ELR (cell line): ENCODE data around the gene JARID2.
"Not testable (repeated sequence)": the region's sequence is repeated elsewhere in the genome, so short reads cannot be mapped to it uniquely, and the experiment has no call there.

ENCODE experiments used
- DNase-seq: peaks from one replicate; pipeline ENCODE4 v3.0.0-alpha.2; 2015; ENCODE audit warnings: low read depth

JARID2 gene

DNA sequence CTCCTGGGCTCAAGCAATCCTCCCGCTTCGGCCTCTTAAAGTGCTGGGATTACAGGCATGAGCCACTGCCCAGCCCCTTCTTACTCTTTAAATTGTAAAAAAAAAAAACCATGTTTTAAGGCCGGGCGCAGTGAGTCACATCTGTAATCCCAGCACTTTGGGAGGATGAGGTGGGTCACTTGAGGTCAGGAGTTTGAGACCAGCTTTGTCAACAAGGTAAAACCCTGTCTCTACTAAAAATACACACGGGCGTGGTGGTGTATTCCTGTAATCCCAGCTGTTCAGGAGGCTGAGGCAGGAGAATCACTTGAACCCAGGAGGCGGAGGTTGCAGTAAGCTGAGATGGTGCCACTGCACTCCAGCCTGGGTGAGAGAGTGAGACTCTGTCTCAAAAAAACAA, 43.6 kb downstream of the JARID2 start:
- peak; percentile 52 for DNase-seq

GRCh38 chr6:15290067-15290680, 44.3 kb downstream of the JARID2 start:
- DNase-seq: no peak

DNA sequence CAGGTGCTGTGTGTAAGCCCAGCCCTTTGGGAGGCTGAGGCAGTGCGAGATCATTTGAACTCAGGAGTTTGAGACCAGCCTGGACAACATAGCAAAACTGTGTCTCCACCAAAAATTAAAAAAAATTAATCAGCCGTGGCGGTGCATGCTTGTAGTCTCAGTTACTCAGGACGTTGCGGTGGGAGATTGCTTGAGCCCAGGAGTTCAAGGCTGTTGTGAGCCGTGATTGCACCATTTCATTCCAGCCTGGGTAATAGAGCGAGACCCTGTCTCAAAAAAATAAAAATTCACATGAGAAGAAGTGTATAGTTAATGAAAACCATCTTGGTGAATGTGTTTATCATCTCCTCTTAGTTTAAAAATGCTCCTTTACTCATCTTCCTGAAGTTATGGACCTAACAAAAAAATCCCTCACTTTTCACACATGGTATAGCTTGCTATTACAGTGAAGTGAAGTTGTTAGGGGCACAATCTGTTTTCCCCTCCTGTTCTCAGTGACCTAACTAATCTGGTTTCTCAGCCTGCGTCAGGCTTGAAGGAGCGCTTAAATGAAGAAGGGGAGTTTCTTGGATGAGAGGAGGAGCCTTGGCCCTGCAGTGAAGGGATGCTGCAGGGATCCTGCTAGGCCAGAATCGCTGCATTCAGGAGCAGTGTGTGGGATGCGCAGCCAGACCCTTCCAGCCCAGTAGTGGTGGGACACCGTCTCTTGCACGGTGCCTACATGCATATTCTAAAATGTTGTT, 45.3 kb downstream of the JARID2 start:
- no peak for DNase-seq

DNA sequence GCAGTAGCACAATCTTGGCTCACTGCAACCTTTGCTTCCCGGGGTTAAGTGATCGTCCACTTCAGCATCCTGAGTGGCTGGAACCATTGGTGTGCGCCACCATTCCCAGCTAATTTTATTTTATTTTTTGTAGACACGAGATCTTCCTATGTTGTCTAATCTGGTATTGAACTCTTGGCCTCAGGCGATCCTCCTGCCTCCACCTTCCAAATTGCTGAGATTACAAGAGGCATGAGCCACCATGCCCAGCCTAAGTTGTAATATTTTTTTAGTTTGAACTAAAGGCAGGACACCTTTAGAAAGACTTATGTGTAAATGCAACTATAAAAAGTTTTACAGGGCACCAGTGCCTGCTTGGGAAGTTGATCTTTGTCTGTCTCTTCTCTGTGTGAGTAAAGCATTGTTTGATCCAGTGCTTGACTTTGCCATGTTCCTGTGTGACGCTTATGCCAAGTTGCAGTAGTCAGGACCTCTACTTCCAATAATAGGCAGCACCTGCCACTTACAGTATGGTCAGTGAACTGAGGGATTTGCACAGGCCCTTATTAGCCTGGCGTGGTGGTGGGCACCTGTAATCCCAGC, 46.9 kb downstream of the JARID2 start:
- no peak for DNase-seq

- DNase-seq: no peak
These were observed 47.8 kb downstream of the JARID2 start for GRCh38 chr6:15293674-15294073.

DNA sequence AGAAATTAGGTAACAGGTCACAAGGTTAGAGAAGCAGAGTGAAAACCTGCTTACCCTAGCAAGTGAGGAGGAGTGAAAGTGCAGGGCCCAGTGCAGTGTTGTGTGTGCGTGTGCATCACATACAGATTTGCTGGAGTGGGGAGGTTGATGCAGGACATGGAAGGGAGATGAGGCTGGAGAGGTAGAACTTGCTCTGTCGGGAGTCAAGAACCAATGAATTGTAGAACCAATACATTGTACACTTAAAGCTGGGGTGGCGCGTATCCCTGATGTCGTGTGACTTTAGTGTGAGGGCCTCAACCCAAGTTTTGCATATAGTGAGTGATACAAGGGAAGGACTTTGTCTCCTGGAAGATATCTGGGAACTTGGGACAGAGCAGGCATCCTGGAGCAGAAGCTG, 48.6 kb downstream of the JARID2 start:
- DNase-seq: no peak

GRCh38 chr6:15296249-15296648, 50.4 kb downstream of the JARID2 start:
- no peak for DNase-seq

DNA sequence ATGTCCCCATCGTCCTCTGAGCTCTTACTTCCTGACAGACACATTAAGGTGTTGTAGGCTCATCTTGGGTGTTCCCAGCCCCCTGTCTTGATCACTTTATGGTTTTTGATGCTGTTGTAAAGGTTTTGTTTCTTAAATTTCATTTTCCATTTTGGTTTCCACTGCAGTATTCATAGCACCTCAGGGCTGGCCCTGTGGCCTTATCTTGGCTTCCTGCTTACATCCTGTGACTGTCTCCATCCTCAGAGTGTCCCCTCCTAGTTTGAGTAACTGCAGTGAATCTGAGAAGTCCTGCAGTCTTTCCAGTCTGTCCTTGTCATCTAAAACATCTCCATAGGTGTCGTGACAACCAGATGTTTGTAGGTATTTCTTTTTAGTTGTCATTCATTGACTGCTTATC, 50.9 kb downstream of the JARID2 start:
- DNase-seq: no peak

- DNase-seq: not testable (repeated sequence)
These were observed 51.3 kb downstream of the JARID2 start for GRCh38 chr6:15297167-15297566.

DNA sequence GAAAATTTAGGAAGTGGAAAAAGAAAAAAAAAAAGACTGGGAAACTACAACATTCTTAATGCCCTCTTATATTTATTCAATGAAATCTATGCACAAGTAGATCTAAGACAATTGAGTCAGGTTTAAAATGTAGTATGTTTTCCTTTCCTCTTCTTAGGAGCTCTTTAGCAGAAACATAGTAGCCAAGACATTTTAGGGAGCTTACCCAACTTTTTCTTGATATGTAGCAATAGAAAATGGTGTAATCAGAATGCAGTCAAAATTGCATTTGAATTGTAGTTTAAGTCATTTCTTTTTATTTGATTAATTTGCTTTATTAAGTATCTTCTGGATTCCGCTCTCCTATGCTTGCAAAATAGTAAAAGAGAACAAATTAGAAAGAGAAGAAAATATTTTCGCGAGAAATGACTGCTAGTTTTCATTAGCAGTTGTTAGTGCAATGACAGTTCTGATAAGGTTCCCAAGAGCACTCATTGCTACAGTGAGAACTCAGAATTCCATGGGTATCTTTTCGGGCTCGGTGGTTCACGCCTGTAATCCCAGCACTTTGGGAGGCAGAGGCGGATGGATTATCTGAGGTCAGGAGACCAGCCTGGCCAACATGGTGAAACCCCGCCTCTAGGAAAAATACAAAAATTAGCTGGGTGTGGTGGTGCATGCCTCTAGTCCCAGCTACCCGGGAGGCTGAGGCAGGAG, 52.2 kb downstream of the JARID2 start:
- no peak for DNase-seq

DNA sequence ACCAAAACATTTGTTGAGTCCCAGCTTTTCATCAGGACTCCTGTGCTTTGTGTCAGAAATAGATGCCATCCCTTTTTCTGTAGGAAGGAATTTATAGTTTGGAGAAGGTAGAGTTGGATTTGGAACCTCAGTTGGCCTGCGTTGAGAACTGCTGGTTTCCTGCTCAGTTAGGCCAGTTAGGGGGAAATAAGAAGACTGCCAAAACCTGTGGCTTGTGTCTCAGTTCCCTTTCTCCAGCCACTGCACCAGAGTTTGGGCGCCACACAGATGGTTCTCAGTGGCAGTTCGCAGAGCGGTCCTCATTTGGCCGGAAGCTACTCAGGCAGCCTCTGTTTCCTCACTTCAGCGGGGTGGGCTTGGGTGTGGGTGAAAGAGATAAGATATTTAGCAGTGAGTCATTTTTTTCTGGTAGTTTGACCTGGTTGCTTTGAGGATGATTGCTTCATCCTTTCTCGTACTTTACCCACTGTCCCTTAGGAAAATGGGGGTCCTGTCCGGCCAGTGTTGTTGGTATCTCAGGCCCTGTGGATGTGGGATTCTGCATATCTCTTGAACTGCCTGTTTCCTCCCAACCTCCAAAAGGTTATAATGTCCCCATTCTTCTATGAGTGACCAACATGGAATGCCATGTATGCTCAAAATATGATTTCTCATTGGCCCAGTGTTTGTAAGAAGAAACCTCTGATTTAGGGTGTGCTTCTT, 53.7 kb downstream of the JARID2 start:
- peak; percentile 55 for DNase-seq

- peak; percentile 28 for DNase-seq
These were observed 55.5 kb downstream of the JARID2 start for GRCh38 chr6:15301179-15302006.

- DNase-seq: no peak
These were observed 57.5 kb downstream of the JARID2 start for GRCh38 chr6:15303162-15303919.

GRCh38 chr6:15303920-15304291, 58.0 kb downstream of the JARID2 start:
- DNase-seq: no peak

DNA sequence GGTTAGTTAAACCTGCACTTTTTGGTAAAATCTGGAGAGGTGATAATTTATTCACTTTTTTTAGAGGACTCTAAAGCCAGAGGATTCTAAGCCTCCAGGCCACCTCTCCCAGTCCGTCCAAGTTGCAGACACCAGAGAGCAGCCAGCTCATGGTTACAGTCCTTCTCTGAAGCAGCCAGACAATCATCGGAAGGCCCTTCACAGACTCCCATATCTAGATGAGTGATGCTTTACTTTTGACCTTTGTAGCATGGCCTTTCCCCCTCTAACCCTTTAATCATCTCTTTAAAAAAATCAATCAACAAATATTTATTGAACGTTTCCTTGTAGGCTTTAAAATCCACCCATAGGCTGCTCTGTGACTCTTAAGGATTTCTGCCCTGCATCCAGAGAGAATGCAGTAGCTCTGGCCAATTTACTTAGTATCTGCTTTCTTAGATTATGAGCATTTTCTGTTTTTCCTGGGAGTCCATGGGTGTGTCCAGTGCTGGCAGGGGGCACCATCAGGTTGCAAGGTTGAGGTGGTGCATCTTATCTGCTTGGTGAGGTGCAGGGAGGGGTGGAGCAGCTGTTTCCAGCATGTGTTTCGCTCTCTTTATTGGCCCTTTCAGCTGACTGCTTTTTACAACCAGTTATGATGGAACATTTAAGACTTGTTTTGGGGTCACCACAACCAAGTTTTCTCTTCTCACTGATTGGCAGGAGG, 58.6 kb downstream of the JARID2 start:
- DNase-seq: no peak

DNA sequence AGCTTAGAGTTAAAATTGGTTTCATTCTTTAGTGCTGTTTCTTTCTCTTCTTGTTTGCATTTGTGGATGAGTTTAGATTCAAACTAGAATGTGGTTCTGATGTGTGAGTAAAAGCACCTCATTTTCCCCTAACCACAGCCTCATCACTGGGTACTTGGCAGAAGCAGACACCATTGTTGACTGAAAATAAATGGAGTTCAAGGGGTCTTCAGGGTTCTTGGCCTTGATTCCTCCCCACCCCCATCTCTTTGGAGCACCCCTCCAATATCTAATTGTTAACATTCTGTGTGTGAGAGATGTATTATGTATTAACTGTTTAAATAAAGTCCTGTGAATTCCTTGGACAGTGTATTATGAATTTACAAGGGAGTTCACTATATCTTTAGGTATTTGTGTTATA, 59.6 kb downstream of the JARID2 start:
- DNase-seq: no peak

DNA sequence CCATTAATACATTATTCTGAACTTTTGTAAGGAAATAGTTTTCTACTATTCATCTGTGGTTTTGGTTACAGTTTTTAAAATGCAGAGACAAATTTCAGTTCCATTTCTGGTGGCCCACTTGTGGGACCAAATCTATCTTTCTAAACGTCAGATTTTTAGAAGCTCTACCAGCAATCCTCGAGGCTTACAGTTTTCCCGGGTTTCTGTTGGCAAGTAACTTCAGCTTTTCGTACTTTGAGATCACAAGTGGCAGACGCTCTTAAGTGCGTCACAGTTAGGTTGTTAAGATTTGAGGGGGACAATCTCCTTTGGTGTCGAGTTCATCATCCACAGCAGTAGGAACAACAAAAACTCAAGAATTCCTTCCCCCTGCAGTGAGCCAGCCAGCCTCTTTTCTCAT, 60.0 kb downstream of the JARID2 start:
- DNase-seq: no peak

DNA sequence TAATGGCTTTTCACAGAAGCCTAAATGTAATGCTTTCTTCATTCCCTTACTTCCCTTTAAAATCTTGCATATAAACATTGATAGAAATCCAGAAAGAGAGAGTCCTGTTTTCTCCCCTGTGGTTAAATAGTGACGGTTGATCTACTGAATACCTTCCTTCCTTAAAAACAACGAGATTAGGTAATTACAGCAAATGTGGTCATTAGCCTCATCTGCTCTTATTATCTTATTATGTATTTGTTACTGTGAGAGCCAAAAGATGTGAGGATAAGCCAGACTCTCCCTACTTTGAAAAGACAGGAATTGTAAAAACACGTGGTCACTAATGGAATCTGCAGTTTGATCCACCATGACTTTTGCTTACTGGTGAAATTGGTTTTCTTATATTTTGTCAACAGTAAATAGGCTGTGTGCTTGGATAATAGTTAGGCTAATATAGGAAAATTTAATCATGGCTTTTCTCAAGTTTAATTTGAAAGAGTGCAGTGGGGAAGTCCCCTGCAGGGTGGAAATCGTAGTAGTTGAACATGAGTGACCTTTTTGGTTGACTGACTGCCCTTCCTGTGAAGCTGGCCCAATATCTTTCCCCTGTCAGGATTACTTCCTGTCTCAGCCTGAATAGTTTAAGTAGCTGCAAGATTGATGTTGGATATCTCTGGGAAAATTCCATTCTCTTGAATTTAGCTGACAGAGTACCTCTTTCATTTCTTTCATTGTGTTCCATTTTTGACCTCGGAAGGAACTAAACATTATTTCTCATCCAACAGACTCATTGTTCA, 62.8 kb downstream of the JARID2 start:
- peak; percentile 18 for DNase-seq

GRCh38 chr6:15309611-15310283, 63.9 kb downstream of the JARID2 start:
- no peak for DNase-seq
